ENCODE measurements around the gene PRR12.

PRR12 gene, protein sequence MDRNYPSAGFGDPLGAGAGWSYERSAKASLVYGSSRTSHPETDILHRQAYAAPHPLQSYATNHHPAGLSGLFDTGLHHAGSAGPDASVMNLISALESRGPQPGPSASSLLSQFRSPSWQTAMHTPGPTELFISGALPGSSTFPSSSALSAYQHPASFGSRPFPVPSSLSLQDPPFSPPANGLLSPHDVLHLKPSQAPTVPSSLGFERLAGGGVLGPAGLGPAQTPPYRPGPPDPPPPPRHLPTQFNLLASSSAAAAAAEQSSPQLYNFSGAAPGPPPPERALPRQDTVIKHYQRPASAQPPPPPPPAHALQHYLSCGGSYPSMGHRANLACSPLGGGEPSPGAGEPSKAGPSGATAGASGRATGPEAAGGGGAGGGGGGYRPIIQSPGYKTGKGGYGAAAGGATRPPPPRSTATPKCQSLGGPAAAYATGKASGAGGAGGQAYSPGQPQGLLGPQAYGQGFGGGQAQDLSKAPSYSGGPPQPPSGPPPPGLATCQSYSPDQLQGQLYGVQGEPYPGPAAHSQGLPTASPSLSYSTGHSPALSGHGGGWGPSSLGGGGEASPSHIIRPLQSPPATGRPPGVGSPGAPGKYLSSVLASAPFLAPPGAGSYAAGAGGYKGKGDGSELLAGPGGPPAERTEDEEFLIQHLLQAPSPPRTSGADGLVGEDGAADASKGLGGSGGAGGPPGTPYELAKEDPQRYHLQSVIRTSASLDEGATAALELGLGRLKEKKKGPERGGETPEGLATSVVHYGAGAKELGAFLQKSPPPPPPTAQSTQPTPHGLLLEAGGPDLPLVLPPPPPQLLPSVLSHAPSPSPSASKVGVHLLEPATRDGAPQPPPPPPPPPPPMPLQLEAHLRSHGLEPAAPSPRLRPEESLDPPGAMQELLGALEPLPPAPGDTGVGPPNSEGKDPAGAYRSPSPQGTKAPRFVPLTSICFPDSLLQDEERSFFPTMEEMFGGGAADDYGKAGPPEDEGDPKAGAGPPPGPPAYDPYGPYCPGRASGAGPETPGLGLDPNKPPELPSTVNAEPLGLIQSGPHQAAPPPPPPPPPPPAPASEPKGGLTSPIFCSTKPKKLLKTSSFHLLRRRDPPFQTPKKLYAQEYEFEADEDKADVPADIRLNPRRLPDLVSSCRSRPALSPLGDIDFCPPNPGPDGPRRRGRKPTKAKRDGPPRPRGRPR (N-terminal part only)

DNA sequence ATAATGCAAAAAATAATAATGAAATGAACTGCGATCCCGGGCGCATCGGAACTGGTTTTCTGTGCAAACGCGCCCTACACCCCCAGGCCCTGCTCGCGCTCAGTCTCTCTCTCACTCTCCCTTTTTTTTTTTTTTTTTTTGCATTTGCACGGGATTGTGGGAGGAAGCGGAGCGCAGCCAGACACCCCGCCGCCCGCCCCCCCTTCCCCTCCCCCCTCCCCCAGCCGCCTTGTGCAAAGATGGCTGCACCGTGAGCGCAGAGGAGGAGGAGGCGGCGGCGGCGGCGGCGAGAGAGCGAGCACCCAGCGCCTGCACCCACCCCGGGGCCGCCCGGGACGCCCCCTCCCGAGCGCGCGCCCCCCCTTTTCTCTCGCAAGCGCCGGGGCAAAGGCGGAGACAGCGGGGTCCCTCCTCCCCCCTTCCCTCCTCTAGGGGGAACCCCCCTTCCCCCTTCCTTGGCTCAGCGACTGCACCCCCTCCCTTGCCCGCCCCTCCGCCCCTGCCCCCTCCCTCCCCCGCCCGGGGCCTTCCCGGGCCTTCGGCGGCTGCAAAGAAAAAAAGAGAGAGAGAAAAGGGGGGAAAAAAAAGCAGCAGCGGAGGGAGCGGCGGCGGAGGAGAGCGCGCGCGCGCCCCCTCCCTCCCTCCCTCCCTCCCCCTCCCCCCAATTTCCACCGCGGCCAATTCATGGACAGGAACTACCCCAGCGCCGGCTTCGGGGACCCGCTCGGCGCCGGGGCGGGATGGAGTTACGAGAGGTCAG, at the start of gene PRR12:
Gene PRR12 (plus strand): TSS at position 212 of the 760 bp plus-strand sequence. CDS start 473 bp downstream, at position 685.
- peak; percentile 72 for DNase-seq

DNA sequence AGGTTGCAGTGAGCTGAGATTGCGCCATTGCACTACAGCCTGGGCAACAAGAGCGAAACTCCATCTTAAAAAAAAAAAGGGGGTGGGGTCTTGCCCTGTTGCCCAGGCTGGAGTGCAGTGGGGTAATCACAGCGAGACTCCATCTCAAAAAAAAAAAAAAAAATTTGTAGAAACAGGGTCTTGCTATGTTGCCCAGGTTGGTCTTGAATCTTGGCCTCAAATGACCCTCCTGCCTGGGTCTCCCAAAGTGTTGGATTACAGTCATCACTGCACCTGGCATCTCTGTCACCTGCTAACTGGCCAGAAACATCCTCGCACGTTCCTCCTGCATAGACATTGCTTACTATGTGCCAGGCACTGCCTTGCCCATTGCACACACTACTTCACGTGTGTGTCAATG, 49.1 kb upstream of the PRR12 start:
- no peak for DNase-seq

GRCh38 chr19:49542446-49542845, 48.5 kb upstream of the PRR12 start:
- no peak for DNase-seq

- no peak for DNase-seq
Measured at GRCh38 chr19:49543032-49543431, 48.0 kb upstream of the PRR12 start.

DNA sequence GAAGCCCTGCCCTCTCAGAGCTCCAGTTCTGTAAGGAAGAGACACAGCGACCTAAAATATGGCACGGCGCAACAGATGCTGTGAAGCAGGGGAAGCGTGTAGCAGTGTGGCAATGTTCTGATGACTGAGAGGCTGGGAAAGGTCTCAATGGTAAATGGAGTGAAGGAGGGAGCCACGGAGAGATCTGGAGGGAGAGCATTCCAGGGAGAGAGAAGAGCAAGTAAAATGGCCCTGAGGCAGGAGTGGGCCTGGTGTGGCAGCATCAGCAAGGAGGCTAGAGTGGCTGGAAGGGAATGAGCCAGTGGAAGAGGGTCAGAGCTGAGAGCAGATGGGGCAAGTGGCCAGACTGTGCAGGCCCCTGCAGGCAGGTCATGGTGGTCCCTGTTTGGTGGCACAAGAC, 46.8 kb upstream of the PRR12 start:
- DNase-seq, result no peak

DNA sequence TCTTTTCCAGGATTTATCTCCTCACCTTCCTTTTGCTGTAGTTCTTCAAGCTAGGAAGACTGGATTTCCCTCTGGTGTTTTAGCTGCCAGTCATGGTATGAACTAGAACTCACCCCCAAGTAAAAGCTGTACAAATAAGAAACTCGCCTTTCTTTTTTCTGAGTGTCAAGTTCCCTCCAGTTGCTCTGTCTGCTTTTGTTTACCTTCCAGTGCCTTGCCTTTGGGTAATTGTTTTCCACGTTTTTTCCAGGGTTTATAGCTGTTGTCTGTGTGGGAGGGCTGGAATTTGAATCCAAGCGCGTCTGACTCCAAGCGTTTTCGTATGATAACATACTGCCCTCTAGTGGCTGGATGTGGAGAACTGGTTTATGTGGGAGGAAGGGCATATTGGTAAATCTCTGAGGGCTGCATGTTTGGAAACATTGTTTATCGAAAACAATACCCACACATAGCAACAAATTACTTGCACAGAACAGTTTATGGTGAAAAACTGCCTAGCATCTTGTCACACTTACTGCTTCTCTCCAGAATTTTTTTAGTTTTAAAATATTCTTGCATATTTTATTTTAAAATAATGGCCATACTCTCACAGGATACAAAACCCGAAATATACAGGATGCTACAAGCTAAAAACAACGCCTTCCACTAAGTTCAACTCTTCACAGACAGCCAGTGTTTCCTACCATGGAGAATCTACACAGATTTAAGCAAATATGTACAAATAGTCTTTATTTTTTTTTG, 44.0 kb upstream of the PRR12 start:
- peak; percentile 76 for DNase-seq

- DNase-seq, result no peak
Measured at GRCh38 chr19:49549045-49549444, 41.9 kb upstream of the PRR12 start.

GRCh38 chr19:49551531-49551930, 39.5 kb upstream of the PRR12 start:
- no peak for DNase-seq

DNA sequence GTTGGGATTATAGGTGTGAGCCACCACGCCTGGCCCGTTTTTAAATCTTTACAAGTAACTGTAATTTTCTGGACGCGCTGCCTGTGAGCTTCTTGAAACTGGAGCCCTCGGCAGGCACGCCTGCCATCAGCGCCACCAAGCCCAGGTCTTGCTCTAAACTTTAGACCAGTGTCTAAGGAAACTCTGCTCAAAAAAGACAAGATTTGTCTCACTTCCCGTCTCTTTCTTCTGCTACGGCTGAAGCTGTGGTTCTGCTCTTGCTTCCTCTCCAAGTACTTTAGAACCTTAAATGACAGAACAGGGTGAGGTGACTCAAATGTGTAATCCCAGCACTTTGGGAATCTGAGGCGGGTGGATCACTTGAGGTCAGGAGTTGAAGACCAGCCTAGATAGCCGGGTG, 38.2 kb upstream of the PRR12 start:
- DNase-seq, result no peak

DNA sequence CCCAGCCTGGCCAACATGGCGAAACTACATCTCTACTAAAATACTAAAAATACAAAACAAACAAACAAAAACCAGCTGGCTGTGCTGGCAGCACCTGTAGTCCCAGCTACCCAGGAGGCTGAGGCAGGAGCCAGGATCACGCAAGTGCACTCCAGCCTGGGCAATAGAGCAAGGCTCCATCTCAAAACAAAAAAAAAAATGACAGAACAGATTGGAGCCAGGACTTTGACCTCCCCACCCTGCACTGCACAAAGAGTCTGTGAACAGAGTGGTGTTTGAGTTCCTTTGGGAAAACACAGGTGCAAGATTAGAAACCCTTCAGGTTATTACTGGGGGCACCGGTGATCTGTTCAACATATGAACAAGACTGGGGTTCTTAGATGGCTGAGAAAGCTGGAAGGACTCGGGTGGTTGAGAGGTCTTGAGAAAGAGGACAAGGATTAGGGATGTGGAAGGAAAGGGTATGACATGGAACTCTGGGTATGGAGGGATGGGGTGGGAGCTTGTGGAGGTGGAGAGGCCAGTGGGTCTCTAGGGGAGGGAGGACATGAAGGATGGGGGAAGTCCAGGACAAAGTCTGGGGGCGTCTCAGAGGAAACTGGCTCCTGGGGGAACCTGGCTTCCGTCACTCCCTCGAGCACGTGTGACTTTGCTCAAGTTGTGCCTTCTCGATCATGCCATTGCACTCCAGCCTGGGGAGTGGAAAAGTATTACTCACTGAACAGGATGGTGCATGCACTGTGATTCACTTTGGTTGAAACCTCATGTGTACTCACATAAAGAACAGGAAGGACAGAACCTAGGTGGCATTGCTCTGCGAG, 37.3 kb upstream of the PRR12 start:
- no peak for DNase-seq

GRCh38 chr19:49554701-49555181, 36.2 kb upstream of the PRR12 start:
- DNase-seq, result no peak

GRCh38 chr19:49555600-49556411, 35.2 kb upstream of the PRR12 start:
- DNase-seq, result peak; percentile 64

GRCh38 chr19:49556412-49557398, 34.3 kb upstream of the PRR12 start:
- DNase-seq, result no peak

DNA sequence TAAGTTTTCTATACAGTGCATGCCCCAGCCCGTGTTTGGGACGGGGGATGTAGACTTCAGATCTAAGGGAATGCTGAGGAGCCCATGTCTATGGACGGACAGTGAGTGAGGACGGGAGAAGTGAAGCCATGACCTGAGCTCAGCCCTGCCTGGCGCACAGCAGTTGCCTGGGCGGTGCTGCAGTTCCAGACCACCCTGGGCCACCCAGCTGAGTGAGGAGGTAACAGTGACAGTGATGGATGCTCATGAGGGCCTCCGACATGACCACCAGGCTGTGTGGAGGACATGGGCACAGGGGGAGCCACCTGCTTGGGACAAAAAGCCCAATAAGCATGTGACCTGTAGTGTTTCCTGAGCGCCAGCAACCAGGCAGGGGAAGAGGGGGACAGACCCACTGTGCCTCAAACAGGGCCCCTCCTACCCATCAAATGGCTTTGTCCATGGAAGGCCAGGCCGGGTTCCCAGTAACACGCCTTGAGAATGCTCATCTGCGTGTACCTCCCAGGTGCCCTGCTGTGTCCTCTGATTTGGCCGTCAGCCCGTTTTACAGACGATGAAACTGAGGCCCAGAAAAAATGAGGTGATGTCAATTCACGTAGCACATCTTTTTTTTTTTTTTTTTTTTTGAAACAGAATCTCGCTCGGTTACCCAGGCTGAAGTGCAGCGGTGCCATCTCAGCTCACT, 33.2 kb upstream of the PRR12 start:
- no peak for DNase-seq

DNA sequence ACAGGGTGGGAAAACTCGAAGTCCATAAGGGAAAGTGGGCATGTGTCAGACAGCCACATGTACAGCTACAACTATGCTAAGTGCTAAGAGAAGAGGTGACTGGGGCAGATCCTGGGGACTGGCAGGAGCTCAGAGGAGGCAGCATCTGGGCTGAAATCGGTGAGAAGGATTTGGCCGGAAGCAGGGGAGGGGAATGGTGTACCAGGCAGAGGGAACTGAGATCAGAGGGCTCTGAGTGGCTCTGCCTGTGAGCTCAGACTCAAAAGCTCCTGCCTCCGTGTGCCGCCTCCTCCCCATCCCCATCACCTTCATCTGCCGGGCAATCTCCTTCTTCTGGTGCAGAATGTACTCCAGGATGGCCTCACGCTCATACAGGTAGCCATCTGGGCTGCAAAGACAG, 32.4 kb upstream of the PRR12 start:
- no peak for DNase-seq

GRCh38 chr19:49559443-49559842, 31.5 kb upstream of the PRR12 start:
- DNase-seq, result no peak

DNA sequence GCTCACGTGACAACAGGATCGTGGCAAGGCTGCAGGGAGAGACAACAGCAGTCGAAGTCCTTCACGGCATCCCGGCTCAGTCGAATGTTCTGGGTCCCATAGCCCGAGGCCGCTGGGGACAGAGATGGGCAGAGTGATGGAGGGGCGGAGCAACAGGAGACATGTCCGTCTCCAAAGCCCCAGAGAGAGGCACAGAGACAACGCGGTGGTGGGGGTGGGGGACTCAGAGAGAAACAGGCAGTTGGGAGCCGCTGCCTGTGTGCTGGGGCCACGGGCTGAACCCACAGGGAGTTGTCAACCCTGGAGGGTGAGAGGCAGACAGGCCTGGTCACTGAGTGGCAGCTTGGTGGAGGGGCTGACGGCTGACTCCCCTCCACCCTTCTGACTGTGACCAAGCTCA, 31.1 kb upstream of the PRR12 start:
- DNase-seq, result no peak

DNA sequence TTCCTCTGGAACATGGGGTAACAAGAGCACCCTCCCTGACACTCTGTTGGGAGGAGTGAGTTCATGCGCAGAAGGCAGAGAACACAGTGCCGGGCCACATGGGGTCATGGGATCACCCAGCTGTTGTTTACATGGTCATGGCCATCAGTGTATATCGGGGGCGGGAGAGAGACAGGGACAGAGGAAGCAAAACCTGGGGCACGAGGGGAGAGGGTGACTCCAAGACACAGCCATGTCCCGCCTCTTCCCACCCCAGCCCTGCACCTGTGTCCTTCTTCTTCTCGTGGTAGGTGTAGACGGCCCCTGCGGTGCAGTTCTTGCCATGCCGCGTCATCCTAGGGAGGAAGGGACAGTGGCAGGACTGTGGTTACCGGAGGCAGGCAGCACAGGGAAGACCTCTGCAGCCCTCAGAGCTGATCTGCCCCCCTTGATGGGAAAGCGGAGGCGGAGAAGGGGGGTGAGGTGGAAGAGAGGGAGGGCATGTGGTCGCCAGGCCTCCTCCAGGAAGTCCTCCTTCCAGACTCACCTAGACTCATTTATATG, 30.6 kb upstream of the PRR12 start:
- DNase-seq, result no peak

Data from NCI-H510A (cell line).